GM12878 (cell line): ENCODE results near the gene SPTAN1. TPM values are rescaled to one million over a fixed set of nuclear protein-coding genes. Genes with fewer than 3 reads are reported as not detected.

ENCODE experiments used
- ATAC-seq: fragments of 200-7000 bp; cut with Tn5 transposase; 3 replicates; pipeline ENCODE4 v1.9.1; 2020; ENCODE audit warnings: mild to moderate bottlenecking, moderate library complexity
- BruUV-seq: library from RNA; stranded (reverse); fragments of 400-500 nt; replicated peaks from 2 replicates; lab custom pipeline; 2021; lab: Mats Ljungman, UMichigan
- CTCF ChIA-PET: fragments of 300-600 bp; sonication (Branson Sonifier 250); formaldehyde crosslinking; extraction: SDS; loops from one replicate; lab custom pipeline; 2021; ENCODE audit warnings: inconsistent platforms; lab: Yijun Ruan, JAX
- POLR2A ChIA-PET: fragments of 350-600 bp; formaldehyde crosslinking; extraction: SDS; loops from one replicate; lab custom pipeline; 2021; ENCODE audit warnings: inconsistent platforms; lab: Charles Lee
- RAD21 ChIA-PET: fragments of 300-600 bp; sonication (Branson Sonifier 250); formaldehyde crosslinking; loops from one replicate; lab custom pipeline; 2023; ENCODE audit warnings: antibody characterized with exemption; ENCODE audit not compliant: unreplicated experiment; lab: Charles Lee
- SMC1A ChIA-PET: fragments of 300-600 bp; sonication (Branson Sonifier 250); formaldehyde crosslinking; loops from one replicate; lab custom pipeline; 2023; ENCODE audit not compliant: unreplicated experiment, uncharacterized antibody; lab: Charles Lee
- DNase-seq: peaks from one replicate; pipeline ENCODE4 v3.0.0-alpha.2; 2011; ENCODE audit warnings: low read depth, low spot score
- FAIRE-seq: peaks from 3 replicates; lab custom pipeline; 2011; peaks lifted over from hg19 to GRCh38; lab: Jason Lieb, UNC
- H2AFZ ChIP-seq: 2 replicates; pipeline ENCODE4 v1.6.0; 2011; ENCODE audit warnings: low read depth, low read length, control low read depth; ENCODE audit not compliant: control insufficient read depth
- H3K27ac ChIP-seq: 2 replicates; pipeline ENCODE4 v1.5.1; 2011; ENCODE audit warnings: control low read depth; ENCODE audit not compliant: control insufficient read depth, insufficient read depth
- H3K27me3 ChIP-seq, 2 experiments: replicated peaks in 1 of 2; 2 replicates each; pipeline versions ENCODE4 v1.6.0 to v1.6.1; 2011; ENCODE audit warnings: low read length in 1 of 2; ENCODE audit not compliant: control insufficient read depth in 2 of 2, insufficient read depth in 2 of 2
- H3K36me3 ChIP-seq, 2 experiments: 2 replicates each; pipeline ENCODE4 v1.5.1; 2011; ENCODE audit warnings: low read length in 1 of 2; ENCODE audit not compliant: control insufficient read depth in 2 of 2, insufficient read depth in 2 of 2
- H3K4me1 ChIP-seq: 2 replicates; pipeline ENCODE4 v1.6.1; 2011; ENCODE audit warnings: mild to moderate bottlenecking, low read length, moderate library complexity, mixed read lengths; ENCODE audit not compliant: control insufficient read depth, insufficient read depth
- H3K4me2 ChIP-seq: 2 replicates; pipeline ENCODE4 v1.6.0; 2011; ENCODE audit warnings: control low read depth; ENCODE audit not compliant: control insufficient read depth, insufficient read depth
- H3K4me3 ChIP-seq: fragments of 200-600 bp; sonication (generic); 2 replicates; pipeline ENCODE4 v1.5.1; 2016
- H3K79me2 ChIP-seq: 2 replicates; pipeline ENCODE4 v1.6.0; 2011; ENCODE audit warnings: low read length; ENCODE audit not compliant: control insufficient read depth, insufficient read depth
- H3K9ac ChIP-seq: 2 replicates; pipeline ENCODE4 v1.8.0; 2011; ENCODE audit warnings: low read length, control low read depth, mixed read lengths; ENCODE audit not compliant: control insufficient read depth, insufficient read depth
- H3K9me3 ChIP-seq: replicated peaks from 3 replicates; pipeline ENCODE4 v1.5.1; 2011; ENCODE audit warnings: mild to moderate bottlenecking, low read length; ENCODE audit not compliant: control insufficient read depth, insufficient read depth
- H4K20me1 ChIP-seq: 2 replicates; pipeline ENCODE4 v1.6.0; 2011; ENCODE audit not compliant: control insufficient read depth, insufficient read depth
- DPF2 ChIP-seq: fragments of 450-650 bp; IDR thresholded peaks from 2 replicates; pipeline ENCODE4 v1.6.1; 2017; ENCODE audit warnings: mild to moderate bottlenecking
- FOXM1 ChIP-seq: IDR thresholded peaks from 2 replicates; pipeline ENCODE4 v1.6.1; 2012; ENCODE audit warnings: low read depth, mild to moderate bottlenecking, inconsistent platforms, low read length, moderate library complexity
- PRDM15 ChIP-seq: fragments of 450-650 bp; formaldehyde crosslinking; IDR thresholded peaks from 2 replicates; pipeline ENCODE4 v1.4.0; 2020; ENCODE audit warnings: mild to moderate bottlenecking, moderate library complexity
- SMAD1 ChIP-seq: fragments of 450-650 bp; IDR thresholded peaks from 2 replicates; pipeline ENCODE4 v1.6.1; 2018; ENCODE audit warnings: mild to moderate bottlenecking, low read depth; ENCODE audit not compliant: partially characterized antibody
- ZSCAN29 ChIP-seq: fragments of 450-650 bp; IDR thresholded peaks from 2 replicates; pipeline ENCODE4 v1.6.1; 2017; ENCODE audit warnings: mild to moderate bottlenecking, moderate library complexity
- WGBS: methylation state at CpG from one replicate; pipeline ENCODE4 v1.1.6; 2016; ENCODE audit warnings: low lambda C conversion rate; ENCODE audit not compliant: insufficient replicate concordance, insufficient coverage; ENCODE audit errors: missing lambda C conversion rate; 5-methylcytosine and 5-hydroxymethylcytosine counted together
- in situ Hi-C: fragments of 300-500 bp; cut with MboI; formaldehyde crosslinking; loops from 9 replicates; pipeline ENCODE4 v1.14.3; 2018; ENCODE audit warnings: mixed read lengths
- intact Hi-C: fragments of 100-400 bp; cut with micrococcal nuclease; formaldehyde crosslinking; loops from one replicate; pipeline ENCODE4 v1.14.2; 2022; ENCODE audit not compliant: unreplicated experiment
- polyA plus RNA-seq, 11 experiments: library from polyadenylated mRNA; depleted of rRNA in 4 of 11; unstranded in 6 of 11; stranded (reverse) in 5 of 11; fragments of >200 nt; fragmentation: Nextera tagmentation in 4 of 11; fragmentation: Illumina TruSeq in 1 of 11; extraction: Ambion mirVana in 4 of 11; extraction: Trizol in 1 of 11; gene quantifications; 1 replicate in 1 of 11; 2 replicates in 10 of 11; pipeline versions ENCODE4 v1.2.1 to v1.2.3, GENCODE V29; 2011 to 2016; ENCODE audit warnings: inconsistent platforms in 2 of 11, missing spikeins in 2 of 11, low read depth in 1 of 11
- total RNA-seq, 4 experiments: library from RNA; depleted of rRNA in 3 of 4; stranded (reverse); fragments of >200 nt in 3 of 4; fragmentation: Illumina TruSeq in 1 of 4; extraction: Trizol in 1 of 4; gene quantifications; 2 replicates each; pipeline versions ENCODE4 v1.2.1 to v1.2.3, GENCODE V29; 2013 to 2021

Gene SPTAN1
- total and polyA plus RNA-seq, 10 of the 15 experiments (the other 5 are each of a cell fraction or from before 2014, with no cell fraction given) = 18.7 to 156 (median 73.6) TPM

- H3K9ac ChIP-seq = peak overlapping the region; percentile 94
- H3K9me3 ChIP-seq = no peaks in the 10 kb centered on the region
- DNase-seq (no peak), ATAC-seq (no peak), FAIRE-seq (no peak)
- H3K4me1 ChIP-seq = peaks cover 3% of the 10 kb centered on the region; the same call in 1 of the 2 replicates
- H3K79me2 ChIP-seq = no peaks in the 10 kb centered on the region; the same call in 1 of the 2 replicates
- H3K27me3 ChIP-seq = no peaks in the 10 kb centered on the region
- H3K36me3 ChIP-seq = no peaks in the 10 kb centered on the region
- H3K27ac ChIP-seq = peak overlapping the region; percentile 99; the same call in 1 of the 2 replicates
- ChIA-PET SMC1A (interaction anchor here (0.8 to 1.6 kb wide), 4 partner anchors 14 to 40 kb away, joined by 3 read pairs; no protein-coding TSS in a partner anchor), RAD21 (interaction anchor here (1.1 to 1.3 kb wide), 2 partner anchors 14 to 30 kb away, joined by 3 to 5 read pairs; no protein-coding TSS in a partner anchor), CTCF (interaction anchor here (1.2 kb wide), 1 partner anchor 13 kb away, joined by 3 read pairs; no protein-coding TSS in a partner anchor)
- H4K20me1 ChIP-seq = no peaks in the 10 kb centered on the region
- intact Hi-C loops = loop anchor here (10.0 kb wide), 1 partner anchor 117 kb away; the partner anchor contains the start of gene ZER1
- peak overlapping the region; percentile 97 for H2AFZ ChIP-seq
- BruUV-seq = no TSS peak
- H3K4me2 ChIP-seq = peak overlapping the region; percentile 66; the same call in 1 of the 2 replicates
- WGBS = 89% methylated on average over 13 of the region's 13 CpGs
- TF ChIP-seq ZSCAN29 = no peak
- TF ChIP-seq PRDM15 (CRISPR knock-in tag) = no peak
- peak; percentile 5; the same call in 1 of the 2 replicates for TF ChIP-seq DPF2
- TF ChIP-seq SMAD1 = no peak
- 0 out of 2 replicates have a peak, but pooled peaks have one; percentile 32 for TF ChIP-seq FOXM1
- TF ChIP-seq, all 136 proteins: peak for 2
- POLR2A ChIA-PET = interaction anchor here (0.6 to 1.4 kb wide), 8 partner anchors 11 to 107 kb away, joined by 3 to 8 read pairs (median 4); partner anchors contain the start of gene SET
- H3K4me3 ChIP-seq = no peak overlapping the region; the same call in 1 of the 2 replicates
- in situ Hi-C loops = no loop called here
Measured at GRCh38 chr9:128657344-128657704, 104.9 kb downstream of the SPTAN1 start.
